A549 (cell line): ENCODE results near the gene MT1E. TPM values are rescaled to one million over a fixed set of nuclear protein-coding genes. Genes with fewer than 3 reads are reported as not detected.

ENCODE experiments used
- polyA plus RNA-seq, 4 experiments: library from polyadenylated mRNA; depleted of rRNA in 3 of 4; stranded (reverse); fragments of >200 nt; fragmentation: RNase III in 1 of 4; extraction: RNeasy Plus Mini Kit Qiagen cat#74134 plus additional on column Dnase treatment in 1 of 4; gene quantifications; 2 replicates in 3 of 4; 3 replicates in 1 of 4; pipeline ENCODE4 v1.2.3, GENCODE V29; 2011 to 2017

MT1E gene
- polyA plus RNA-seq, 2 of the 4 experiments (the other 2 are of a cell fraction): not detected

Other genes with a start within 250 kb of the MT1E start
- gene AMFR, start 200.2 kb upstream of the MT1E start, polyA plus RNA-seq (2011; rRNA removed): 88.5 and 92.8 TPM in 2 replicates
- 61.3 to 68.9 TPM (median 68.6 TPM) in 3 replicates for gene AMFR, start 200.2 kb upstream of the MT1E start, polyA plus RNA-seq (2017; fragmentation: RNase III; extraction: RNeasy Plus Mini Kit Qiagen cat#74134 plus additional on column Dnase treatment)
- gene NUDT21, start 174.4 kb upstream of the MT1E start, polyA plus RNA-seq (2011; rRNA removed): 128 and 153 TPM in 2 replicates
- 58.7 to 68.4 TPM (median 62.8 TPM) in 3 replicates for gene NUDT21, start 174.4 kb upstream of the MT1E start, polyA plus RNA-seq (2017; fragmentation: RNase III; extraction: RNeasy Plus Mini Kit Qiagen cat#74134 plus additional on column Dnase treatment)
- gene OGFOD1, start 174.2 kb upstream of the MT1E start, polyA plus RNA-seq (2011; rRNA removed): 72.6 and 94.1 TPM in 2 replicates
- 71.6 to 79.7 TPM (median 72.7 TPM) in 3 replicates for gene OGFOD1, start 174.2 kb upstream of the MT1E start, polyA plus RNA-seq (2017; fragmentation: RNase III; extraction: RNeasy Plus Mini Kit Qiagen cat#74134 plus additional on column Dnase treatment)
- 61.4 and 62.3 TPM in 2 replicates for gene BBS2, start 105.8 kb upstream of the MT1E start, polyA plus RNA-seq (2011; rRNA removed)
- 36.1 to 46.6 TPM (median 44.4 TPM) in 3 replicates for gene BBS2, start 105.8 kb upstream of the MT1E start, polyA plus RNA-seq (2017; fragmentation: RNase III; extraction: RNeasy Plus Mini Kit Qiagen cat#74134 plus additional on column Dnase treatment)
- gene MT4, start 60.7 kb upstream of the MT1E start, polyA plus RNA-seq (2011; rRNA removed): not detected in 2 replicates
- gene MT4, start 60.7 kb upstream of the MT1E start, polyA plus RNA-seq (2017; fragmentation: RNase III; extraction: RNeasy Plus Mini Kit Qiagen cat#74134 plus additional on column Dnase treatment): not detected in 3 replicates
- 0.16 and 0.24 TPM in 2 replicates for gene MT3, start 36.3 kb upstream of the MT1E start, polyA plus RNA-seq (2011; rRNA removed)
- 0.21 TPM in 1 of 3 replicates, not detected in the others for gene MT3, start 36.3 kb upstream of the MT1E start, polyA plus RNA-seq (2017; fragmentation: RNase III; extraction: RNeasy Plus Mini Kit Qiagen cat#74134 plus additional on column Dnase treatment)
- gene MT2A, start 17.2 kb upstream of the MT1E start, polyA plus RNA-seq (2011; rRNA removed): 39.1 and 69.4 TPM in 2 replicates
- gene MT2A, start 17.2 kb upstream of the MT1E start, polyA plus RNA-seq (2017; fragmentation: RNase III; extraction: RNeasy Plus Mini Kit Qiagen cat#74134 plus additional on column Dnase treatment): 228 to 316 TPM (median 305 TPM) in 3 replicates
- gene MT1M, start 6.9 kb downstream of the MT1E start, polyA plus RNA-seq (2011; rRNA removed): not detected in 2 replicates
- gene MT1M, start 6.9 kb downstream of the MT1E start, polyA plus RNA-seq (2017; fragmentation: RNase III; extraction: RNeasy Plus Mini Kit Qiagen cat#74134 plus additional on column Dnase treatment): not detected in 3 replicates
- gene MT1A, start 12.9 kb downstream of the MT1E start, polyA plus RNA-seq (2011; rRNA removed): 5.3 and 8.0 TPM in 2 replicates
- 12.8 to 16.9 TPM (median 14.1 TPM) in 3 replicates for gene MT1A, start 12.9 kb downstream of the MT1E start, polyA plus RNA-seq (2017; fragmentation: RNase III; extraction: RNeasy Plus Mini Kit Qiagen cat#74134 plus additional on column Dnase treatment)
- not detected in 2 replicates for gene MT1B, start 26.1 kb downstream of the MT1E start, polyA plus RNA-seq (2011; rRNA removed)
- not detected in 3 replicates for gene MT1B, start 26.1 kb downstream of the MT1E start, polyA plus RNA-seq (2017; fragmentation: RNase III; extraction: RNeasy Plus Mini Kit Qiagen cat#74134 plus additional on column Dnase treatment)
- gene MT1F, start 32.2 kb downstream of the MT1E start, polyA plus RNA-seq (2011; rRNA removed): 4.1 and 5.6 TPM in 2 replicates
- 6.8 to 11.3 TPM (median 10.8 TPM) in 3 replicates for gene MT1F, start 32.2 kb downstream of the MT1E start, polyA plus RNA-seq (2017; fragmentation: RNase III; extraction: RNeasy Plus Mini Kit Qiagen cat#74134 plus additional on column Dnase treatment)
- not detected in 2 replicates for gene MT1G, start 42.3 kb downstream of the MT1E start, polyA plus RNA-seq (2011; rRNA removed)
- gene MT1G, start 42.3 kb downstream of the MT1E start, polyA plus RNA-seq (2017; fragmentation: RNase III; extraction: RNeasy Plus Mini Kit Qiagen cat#74134 plus additional on column Dnase treatment): not detected in 3 replicates
- gene MT1H, start 44.0 kb downstream of the MT1E start, polyA plus RNA-seq (2011; rRNA removed): not detected in 2 replicates
- not detected in 3 replicates for gene MT1H, start 44.0 kb downstream of the MT1E start, polyA plus RNA-seq (2017; fragmentation: RNase III; extraction: RNeasy Plus Mini Kit Qiagen cat#74134 plus additional on column Dnase treatment)
- 44.0 and 74.5 TPM in 2 replicates for gene MT1X, start 56.7 kb downstream of the MT1E start, polyA plus RNA-seq (2011; rRNA removed)
- 73.4 to 131 TPM (median 121 TPM) in 3 replicates for gene MT1X, start 56.7 kb downstream of the MT1E start, polyA plus RNA-seq (2017; fragmentation: RNase III; extraction: RNeasy Plus Mini Kit Qiagen cat#74134 plus additional on column Dnase treatment)
- gene NUP93, start 104.3 kb downstream of the MT1E start, polyA plus RNA-seq (2011; rRNA removed): 91.4 and 97.5 TPM in 2 replicates
- gene NUP93, start 104.3 kb downstream of the MT1E start, polyA plus RNA-seq (2017; fragmentation: RNase III; extraction: RNeasy Plus Mini Kit Qiagen cat#74134 plus additional on column Dnase treatment): 82.5 to 88.9 TPM (median 87.3 TPM) in 3 replicates
- 0.01 and 0.09 TPM in 2 replicates for gene SLC12A3, start 239.4 kb downstream of the MT1E start, polyA plus RNA-seq (2011; rRNA removed)
- gene SLC12A3, start 239.4 kb downstream of the MT1E start, polyA plus RNA-seq (2017; fragmentation: RNase III; extraction: RNeasy Plus Mini Kit Qiagen cat#74134 plus additional on column Dnase treatment): 0.08 TPM in 1 of 3 replicates, not detected in the others